A549 (cell line): Measurements from ENCODE around the gene NEDD4L. TPM values are rescaled to one million over a fixed set of nuclear protein-coding genes. Genes with fewer than 3 reads are reported as not detected.

ENCODE experiments used
- ATAC-seq, 2 experiments: fragments of 200-7000 bp in 1 of 2; fragments of >200 bp in 1 of 2; cut with Nextera tagmentation in 1 of 2; cut with Tn5 transposase in 1 of 2; 3 replicates each; pipeline versions ENCODE4 v1.8.0 to v1.9.1; 2018 to 2020; ENCODE audit warnings: mild to moderate bottlenecking in 1 of 2, moderate library complexity in 1 of 2
- CTCF ChIA-PET: fragments of 300-600 bp; sonication (Branson Sonifier 250); formaldehyde crosslinking; extraction: SDS; loops from one replicate; lab custom pipeline; 2021; ENCODE audit warnings: antibody characterized with exemption, inconsistent platforms; lab: Yijun Ruan, JAX
- POLR2A ChIA-PET: fragments of 350-600 bp; formaldehyde crosslinking; extraction: SDS; loops from one replicate; lab custom pipeline; 2021; ENCODE audit warnings: antibody characterized with exemption, inconsistent platforms; lab: Yijun Ruan, JAX
- DNase-seq, 2 experiments: peaks; one replicate each; pipeline versions ENCODE4 v3.0.0 to v3.0.0-alpha.2; 2011 to 2016; ENCODE audit warnings: low read depth in 1 of 2, low spot score in 1 of 2
- FAIRE-seq: peaks from 2 replicates; lab custom pipeline; 2011; peaks lifted over from hg19 to GRCh38; lab: Jason Lieb, UNC
- H3K27ac ChIP-seq, 2 experiments: fragments of >200 bp; sonication (Bioruptor Twin); formaldehyde crosslinking; 3 replicates each; pipeline ENCODE4 v1.5.1; 2016 to 2017
- H3K4me1 ChIP-seq: fragments of >200 bp; sonication (Bioruptor Twin); formaldehyde crosslinking; 3 replicates; pipeline ENCODE4 v1.6.1; 2016
- H3K4me2 ChIP-seq: fragments of >200 bp; sonication (Bioruptor Twin); formaldehyde crosslinking; 3 replicates; pipeline ENCODE4 v1.6.1; 2016
- H3K4me3 ChIP-seq: fragments of >200 bp; sonication (Bioruptor Twin); formaldehyde crosslinking; 3 replicates; pipeline ENCODE4 v1.5.1; 2016
- H3K9me3 ChIP-seq: fragments of >200 bp; sonication (Bioruptor Twin); formaldehyde crosslinking; 3 replicates; pipeline ENCODE4 v1.6.1; 2016
- CBX2 ChIP-seq: fragments of 200-600 bp; sonication (generic); IDR thresholded peaks from 2 replicates; pipeline ENCODE4 v1.6.1; 2016; ENCODE audit warnings: low read depth, mild to moderate bottlenecking, borderline replicate concordance
- CHD2 ChIP-seq: fragments of 150-350 bp; IDR thresholded peaks from 2 replicates; pipeline ENCODE4 v1.6.1; 2014; ENCODE audit warnings: low read length; ENCODE audit not compliant: partially characterized antibody
- EHF ChIP-seq: fragments of 250-450 bp; sonication (Bioruptor Pico); IDR thresholded peaks from 2 replicates; pipeline ENCODE4 v1.5.0; 2020; ENCODE audit warnings: mild to moderate bottlenecking
- EP300 ChIP-seq, 2 experiments: fragments of >200 bp; sonication (Bioruptor Twin); formaldehyde crosslinking; IDR thresholded peaks; 2 replicates in 1 of 2; 3 replicates in 1 of 2; pipeline ENCODE4 v1.6.1; 2016 to 2017
- FOSB ChIP-seq: fragments of 250-450 bp; sonication (Bioruptor Pico); IDR thresholded peaks from 2 replicates; pipeline ENCODE4 v1.5.0; 2020; ENCODE audit warnings: mild to moderate bottlenecking, moderate library complexity
- HEYL ChIP-seq: fragments of 250-450 bp; sonication (Bioruptor Pico); IDR thresholded peaks from 2 replicates; pipeline ENCODE4 v1.8.0; 2021; ENCODE audit warnings: mild to moderate bottlenecking, moderate library complexity
- HOXA7 ChIP-seq: fragments of 250-450 bp; sonication (Bioruptor Pico); IDR thresholded peaks from 2 replicates; pipeline ENCODE4 v1.5.0; 2020; ENCODE audit warnings: mild to moderate bottlenecking, moderate library complexity
- HOXB13 ChIP-seq: fragments of 250-450 bp; sonication (Bioruptor Pico); IDR thresholded peaks from 2 replicates; pipeline ENCODE4 v1.5.0; 2020; ENCODE audit warnings: low read depth, mild to moderate bottlenecking, moderate library complexity
- JUN ChIP-seq, 2 experiments: fragments of >200 bp; sonication (Bioruptor Twin); formaldehyde crosslinking; IDR thresholded peaks; 2 replicates in 1 of 2; 3 replicates in 1 of 2; pipeline ENCODE4 v1.6.1; 2016 to 2017
- JUNB ChIP-seq: fragments of >200 bp; sonication (Bioruptor Twin); formaldehyde crosslinking; IDR thresholded peaks from 2 replicates; pipeline ENCODE4 v1.6.1; 2016
- KDM1A ChIP-seq: fragments of 200-600 bp; sonication (generic); IDR thresholded peaks from 2 replicates; pipeline ENCODE4 v1.6.1; 2016; ENCODE audit warnings: low read depth, mild to moderate bottlenecking
- KDM5A ChIP-seq: fragments of 200-600 bp; sonication (generic); IDR thresholded peaks from 2 replicates; pipeline ENCODE4 v1.6.1; 2016; ENCODE audit warnings: antibody characterized with exemption, mild to moderate bottlenecking
- MYC ChIP-seq: IDR thresholded peaks from 2 replicates; pipeline ENCODE4 v1.6.1; 2012; ENCODE audit warnings: mild to moderate bottlenecking, inconsistent platforms, low read length, improper control_type of control experiment, borderline replicate concordance
- NPAS2 ChIP-seq: fragments of 250-450 bp; sonication (Bioruptor Pico); IDR thresholded peaks from 2 replicates; pipeline ENCODE4 v1.8.0; 2022; ENCODE audit warnings: mild to moderate bottlenecking, moderate library complexity, borderline replicate concordance
- RAD21 ChIP-seq, 2 experiments: fragments of >200 bp in 1 of 2; sonication (Bioruptor Twin) in 1 of 2; formaldehyde crosslinking in 1 of 2; IDR thresholded peaks in 1 of 2; conservative IDR thresholded peaks in 1 of 2; 2 replicates in 1 of 2; 3 replicates in 1 of 2; pipeline ENCODE4 v1.6.1; 2012 to 2018; ENCODE audit warnings: inconsistent platforms in 1 of 2
- RARB ChIP-seq: fragments of 250-450 bp; sonication (Bioruptor Pico); IDR thresholded peaks from 2 replicates; pipeline ENCODE4 v1.8.0; 2021; ENCODE audit warnings: mild to moderate bottlenecking, moderate library complexity
- RCOR1 ChIP-seq: fragments of 150-350 bp; IDR thresholded peaks from 2 replicates; pipeline ENCODE4 v1.6.1; 2014; ENCODE audit warnings: antibody characterized with exemption, low read length, low read depth
- RNF2 ChIP-seq: fragments of 200-600 bp; sonication (generic); IDR thresholded peaks from 2 replicates; pipeline ENCODE4 v1.6.1; 2016; ENCODE audit warnings: low read depth, mild to moderate bottlenecking, antibody characterized with exemption, moderate library complexity, borderline replicate concordance
- SREBF2 ChIP-seq: fragments of 450-650 bp; IDR thresholded peaks from 2 replicates; pipeline ENCODE4 v1.6.1; 2014; ENCODE audit warnings: mild to moderate bottlenecking, moderate library complexity
- TFCP2L1 ChIP-seq: fragments of 250-450 bp; sonication (Bioruptor Pico); IDR thresholded peaks from 2 replicates; pipeline ENCODE4 v1.5.0; 2021; ENCODE audit warnings: mild to moderate bottlenecking
- ZSCAN20 ChIP-seq: fragments of 250-450 bp; sonication (Bioruptor Pico); IDR thresholded peaks from 2 replicates; pipeline ENCODE4 v1.8.0; 2022; ENCODE audit warnings: mild to moderate bottlenecking, moderate library complexity
- WGBS: methylation state at CpG from one replicate; pipeline ENCODE4 v1.1.6; 2017; ENCODE audit errors: missing lambda C conversion rate; 5-methylcytosine and 5-hydroxymethylcytosine counted together
- polyA plus RNA-seq, 4 experiments: library from polyadenylated mRNA; depleted of rRNA in 3 of 4; stranded (reverse); fragments of >200 nt; fragmentation: RNase III in 1 of 4; extraction: RNeasy Plus Mini Kit Qiagen cat#74134 plus additional on column Dnase treatment in 1 of 4; gene quantifications; 2 replicates in 3 of 4; 3 replicates in 1 of 4; pipeline ENCODE4 v1.2.3, GENCODE V29; 2011 to 2017
- TF ChIP-seq, protein P1 (sequence below): fragments of 450-650 bp; IDR thresholded peaks from 2 replicates; pipeline ENCODE4 v1.6.1; 2014; ENCODE audit warnings: antibody characterized with exemption
- TF ChIP-seq, protein P2 (sequence below): fragments of 250-450 bp; sonication (Bioruptor Pico); IDR thresholded peaks from 2 replicates; pipeline ENCODE4 v1.5.0; 2020; ENCODE audit warnings: low read depth, mild to moderate bottlenecking, moderate library complexity
- TF ChIP-seq, protein P3 (sequence below): IDR thresholded peaks from 2 replicates; pipeline ENCODE4 v1.6.1; 2012
- TF ChIP-seq, protein P4 (sequence below): fragments of >200 bp; sonication (Bioruptor Twin); formaldehyde crosslinking; IDR thresholded peaks from 3 replicates; pipeline ENCODE4 v1.6.1; 2016

The NEDD4L gene
- polyA plus RNA-seq, 2 of the 4 experiments (the other 2 are of a cell fraction): 18.0 to 36.5 TPM

DNA sequence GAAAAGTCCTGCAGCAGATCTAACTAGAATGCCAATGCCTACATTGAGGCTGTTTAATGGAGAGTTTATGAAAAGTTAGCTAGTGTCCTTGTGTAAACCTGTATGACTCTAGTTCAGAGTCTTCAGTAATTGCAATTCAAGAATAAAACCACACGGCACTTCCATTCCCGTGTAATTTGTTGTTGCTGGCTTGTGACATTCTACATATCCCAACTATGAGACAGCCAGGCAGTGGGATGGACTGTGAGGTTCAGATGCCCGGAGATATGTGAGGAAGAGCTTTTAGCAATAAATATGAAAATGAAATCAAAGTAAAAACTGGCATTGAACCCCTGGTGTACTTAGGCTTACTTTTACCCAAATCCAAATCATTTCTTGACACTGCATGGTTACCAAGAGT lies 263.4 kb downstream of the NEDD4L start (continued):
- no peak for TF ChIP-seq JUNB
- TF ChIP-seq RCOR1: no peak
- TF ChIP-seq CHD2: no peak
- no peak for TF ChIP-seq NPAS2 (CRISPR knock-in tag)
- TF ChIP-seq, protein P1, sequence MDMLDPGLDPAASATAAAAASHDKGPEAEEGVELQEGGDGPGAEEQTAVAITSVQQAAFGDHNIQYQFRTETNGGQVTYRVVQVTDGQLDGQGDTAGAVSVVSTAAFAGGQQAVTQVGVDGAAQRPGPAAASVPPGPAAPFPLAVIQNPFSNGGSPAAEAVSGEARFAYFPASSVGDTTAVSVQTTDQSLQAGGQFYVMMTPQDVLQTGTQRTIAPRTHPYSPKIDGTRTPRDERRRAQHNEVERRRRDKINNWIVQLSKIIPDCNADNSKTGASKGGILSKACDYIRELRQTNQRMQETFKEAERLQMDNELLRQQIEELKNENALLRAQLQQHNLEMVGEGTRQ: no peak
- no peak for TF ChIP-seq HOXB13
- no peak for TF ChIP-seq CBX2
- no peak for TF ChIP-seq MYC

DNA sequence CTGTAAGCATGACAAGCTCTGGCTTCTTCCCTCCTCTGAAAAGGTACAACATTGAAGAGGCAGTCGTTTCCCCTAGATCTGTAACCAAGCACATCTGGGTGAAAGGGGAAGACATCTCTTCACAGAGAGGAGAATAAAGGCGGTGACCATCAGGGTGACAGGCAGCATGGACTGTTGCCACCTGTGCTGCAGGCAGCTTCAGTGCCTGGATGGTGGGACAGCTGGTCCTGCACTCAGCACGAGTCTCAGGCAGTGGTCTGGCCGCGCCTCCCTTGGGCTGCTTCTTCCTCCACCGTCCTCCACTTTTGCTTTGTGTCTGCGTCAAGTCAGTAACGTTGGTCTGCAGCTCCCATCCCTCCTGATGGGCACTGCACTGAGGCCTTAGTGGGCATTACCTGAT lies 264.4 kb downstream of the NEDD4L start:
- H3K4me3 ChIP-seq: no peak overlapping the region
- peaks cover 2% of the 10 kb centered on the region for H3K4me1 ChIP-seq
- no peak for DNase-seq
- H3K9me3 ChIP-seq: peaks cover 14% of the 10 kb centered on the region
- TF ChIP-seq EP300 (IDR thresholded peaks at IDR 0.05): no peak
- TF ChIP-seq HEYL (CRISPR knock-in tag): no peak
- no peak for TF ChIP-seq ZSCAN20 (CRISPR knock-in tag)
- TF ChIP-seq NPAS2 (CRISPR knock-in tag): no peak
- no peak for TF ChIP-seq KDM1A
- TF ChIP-seq SREBF2: no peak
- TF ChIP-seq, protein P2, sequence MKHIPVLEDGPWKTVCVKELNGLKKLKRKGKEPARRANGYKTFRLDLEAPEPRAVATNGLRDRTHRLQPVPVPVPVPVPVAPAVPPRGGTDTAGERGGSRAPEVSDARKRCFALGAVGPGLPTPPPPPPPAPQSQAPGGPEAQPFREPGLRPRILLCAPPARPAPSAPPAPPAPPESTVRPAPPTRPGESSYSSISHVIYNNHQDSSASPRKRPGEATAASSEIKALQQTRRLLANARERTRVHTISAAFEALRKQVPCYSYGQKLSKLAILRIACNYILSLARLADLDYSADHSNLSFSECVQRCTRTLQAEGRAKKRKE: no peak
- TF ChIP-seq, protein P3, sequence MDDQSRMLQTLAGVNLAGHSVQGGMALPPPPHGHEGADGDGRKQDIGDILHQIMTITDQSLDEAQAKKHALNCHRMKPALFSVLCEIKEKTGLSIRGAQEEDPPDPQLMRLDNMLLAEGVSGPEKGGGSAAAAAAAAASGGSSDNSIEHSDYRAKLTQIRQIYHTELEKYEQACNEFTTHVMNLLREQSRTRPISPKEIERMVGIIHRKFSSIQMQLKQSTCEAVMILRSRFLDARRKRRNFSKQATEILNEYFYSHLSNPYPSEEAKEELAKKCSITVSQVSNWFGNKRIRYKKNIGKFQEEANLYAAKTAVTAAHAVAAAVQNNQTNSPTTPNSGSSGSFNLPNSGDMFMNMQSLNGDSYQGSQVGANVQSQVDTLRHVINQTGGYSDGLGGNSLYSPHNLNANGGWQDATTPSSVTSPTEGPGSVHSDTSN: no peak
- no peak for TF ChIP-seq RNF2
- TF ChIP-seq TFCP2L1: no peak
- no peak for FAIRE-seq
- no peak for ATAC-seq
- no peak overlapping the region for H3K27ac ChIP-seq
- POLR2A ChIA-PET: no interaction called here
- CTCF ChIA-PET: no interaction called here
- H3K4me2 ChIP-seq: no peak overlapping the region
- WGBS: 74% methylated on average over 8 of the region's 8 CpGs

DNA sequence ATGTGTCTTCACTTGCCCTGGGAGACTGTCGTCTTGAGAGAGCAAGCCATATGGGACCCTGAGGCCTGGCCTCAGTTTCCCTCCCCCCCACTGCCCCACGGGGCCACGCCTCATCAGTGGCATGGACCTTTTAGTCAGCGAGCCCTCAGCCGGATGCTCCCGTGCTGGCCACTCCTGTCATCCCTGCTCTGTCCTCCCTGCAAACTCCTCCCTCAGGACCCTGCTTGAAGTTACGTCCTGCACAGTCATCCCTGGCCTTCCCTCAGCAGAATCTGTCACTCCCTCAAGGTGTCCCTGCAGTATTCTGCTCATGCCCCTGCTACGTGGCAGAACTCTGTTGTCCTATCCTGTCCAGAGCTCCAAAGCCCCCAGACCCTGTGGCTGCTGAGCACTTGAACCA lies 265.1 kb downstream of the NEDD4L start:
- no peak for FAIRE-seq
- H3K9me3 ChIP-seq: peaks cover 14% of the 10 kb centered on the region
- H3K4me1 ChIP-seq: peaks cover 9% of the 10 kb centered on the region
- ChIA-PET CTCF (no interaction called here), POLR2A (no interaction called here)
- no peak overlapping the region; a peak in 1 of 6 replicates for H3K27ac ChIP-seq
- ATAC-seq: no peak
- TF ChIP-seq KDM5A: no peak
- H3K4me3 ChIP-seq: no peak overlapping the region
- WGBS: 90% methylated on average over 7 of the region's 8 CpGs
- no peak for DNase-seq
- H3K4me2 ChIP-seq: no peak overlapping the region

DNA sequence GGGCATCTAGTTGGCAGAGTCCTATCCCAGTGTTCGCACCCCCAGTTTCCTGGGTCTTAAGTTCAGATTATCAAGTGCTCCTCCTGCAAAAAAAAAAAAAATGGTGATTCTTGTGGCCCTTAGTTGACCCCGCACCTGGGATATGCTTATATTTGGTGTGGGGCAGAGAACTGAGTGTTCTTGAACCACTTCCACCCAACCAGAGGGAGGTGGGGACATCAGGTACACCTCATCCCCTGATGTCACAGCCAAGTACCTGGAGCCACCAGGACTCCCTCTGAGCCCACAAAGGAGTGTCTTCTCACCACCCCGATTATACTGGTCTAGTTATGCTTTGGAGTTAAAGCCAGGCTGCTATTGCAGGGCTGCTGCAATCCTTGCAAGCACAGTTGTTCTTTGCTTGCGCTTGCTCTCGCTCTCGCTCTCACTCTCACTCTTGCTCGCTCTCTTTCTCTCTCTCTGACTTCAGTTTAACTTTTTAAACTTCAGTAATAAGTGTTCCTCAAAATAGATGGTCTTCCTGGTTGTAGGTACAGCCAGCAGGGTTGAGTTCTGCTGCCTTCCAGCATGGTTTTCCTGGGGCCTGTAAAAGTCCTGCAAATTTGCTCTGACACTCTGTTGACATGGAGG lies 265.7 kb downstream of the NEDD4L start:
- Histone ChIP-seq H3K4me1 (peaks cover 15% of the 10 kb centered on the region), H3K4me2 (no peak overlapping the region), H3K9me3 (peaks cover 14% of the 10 kb centered on the region), H3K4me3 (no peak overlapping the region), H3K27ac (no peak overlapping the region; a peak in 1 of 6 replicates)
- no peak for DNase-seq
- no peak for ATAC-seq
- ChIA-PET CTCF (no interaction called here), POLR2A (no interaction called here)
- TF ChIP-seq HOXB13 (no peak), RAD21 (conservative IDR thresholded peaks at IDR 0.05 in 1 of 2, IDR thresholded peaks at IDR 0.05 in 1 of 2) (no peak), JUN (IDR thresholded peaks at IDR 0.05) (no peak), MYC (no peak), FOSB (CRISPR knock-in tag) (no peak), RARB (CRISPR knock-in tag) (no peak), EP300 (IDR thresholded peaks at IDR 0.05) (no peak), EHF (CRISPR knock-in tag) (no peak), HOXA7 (CRISPR knock-in tag) (no peak)
- TF ChIP-seq, protein P3: no peak
- TF ChIP-seq, protein P4, sequence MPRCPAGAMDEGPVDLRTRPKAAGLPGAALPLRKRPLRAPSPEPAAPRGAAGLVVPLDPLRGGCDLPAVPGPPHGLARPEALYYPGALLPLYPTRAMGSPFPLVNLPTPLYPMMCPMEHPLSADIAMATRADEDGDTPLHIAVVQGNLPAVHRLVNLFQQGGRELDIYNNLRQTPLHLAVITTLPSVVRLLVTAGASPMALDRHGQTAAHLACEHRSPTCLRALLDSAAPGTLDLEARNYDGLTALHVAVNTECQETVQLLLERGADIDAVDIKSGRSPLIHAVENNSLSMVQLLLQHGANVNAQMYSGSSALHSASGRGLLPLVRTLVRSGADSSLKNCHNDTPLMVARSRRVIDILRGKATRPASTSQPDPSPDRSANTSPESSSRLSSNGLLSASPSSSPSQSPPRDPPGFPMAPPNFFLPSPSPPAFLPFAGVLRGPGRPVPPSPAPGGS: no peak
- FAIRE-seq: no peak
- 91% methylated on average over 7 of the region's 7 CpGs for WGBS
